A549 (cell line): ENCODE data around the gene NENF. TPM values are rescaled to one million over a fixed set of nuclear protein-coding genes. Genes with fewer than 3 reads are reported as not detected.
A peak's percentile ranks its signal among the peaks of the same experiment; 100 is the strongest.

Experiments
- ATAC-seq, 2 experiments: fragments of 200-7000 bp in 1 of 2; fragments of >200 bp in 1 of 2; cut with Nextera tagmentation in 1 of 2; cut with Tn5 transposase in 1 of 2; 3 replicates each; pipeline versions ENCODE4 v1.8.0 to v1.9.1; 2018 to 2020; ENCODE audit warnings: mild to moderate bottlenecking in 1 of 2, moderate library complexity in 1 of 2
- CTCF ChIA-PET: fragments of 300-600 bp; sonication (Branson Sonifier 250); formaldehyde crosslinking; extraction: SDS; loops from one replicate; lab custom pipeline; 2021; ENCODE audit warnings: antibody characterized with exemption, inconsistent platforms; lab: Yijun Ruan, JAX
- POLR2A ChIA-PET: fragments of 350-600 bp; formaldehyde crosslinking; extraction: SDS; loops from one replicate; lab custom pipeline; 2021; ENCODE audit warnings: antibody characterized with exemption, inconsistent platforms; lab: Yijun Ruan, JAX
- DNase-seq, 2 experiments: peaks; one replicate each; pipeline versions ENCODE4 v3.0.0 to v3.0.0-alpha.2; 2011 to 2016; ENCODE audit warnings: low read depth in 1 of 2, low spot score in 1 of 2
- FAIRE-seq: peaks from 2 replicates; lab custom pipeline; 2011; peaks lifted over from hg19 to GRCh38; lab: Jason Lieb, UNC
- H3K27ac ChIP-seq, 2 experiments: fragments of >200 bp; sonication (Bioruptor Twin); formaldehyde crosslinking; 3 replicates each; pipeline ENCODE4 v1.5.1; 2016 to 2017
- H3K4me1 ChIP-seq: fragments of >200 bp; sonication (Bioruptor Twin); formaldehyde crosslinking; 3 replicates; pipeline ENCODE4 v1.6.1; 2016
- H3K4me2 ChIP-seq: fragments of >200 bp; sonication (Bioruptor Twin); formaldehyde crosslinking; 3 replicates; pipeline ENCODE4 v1.6.1; 2016
- H3K4me3 ChIP-seq: fragments of >200 bp; sonication (Bioruptor Twin); formaldehyde crosslinking; 3 replicates; pipeline ENCODE4 v1.5.1; 2016
- H3K9me3 ChIP-seq: fragments of >200 bp; sonication (Bioruptor Twin); formaldehyde crosslinking; 3 replicates; pipeline ENCODE4 v1.6.1; 2016
- CBX2 ChIP-seq: fragments of 200-600 bp; sonication (generic); IDR thresholded peaks from 2 replicates; pipeline ENCODE4 v1.6.1; 2016; ENCODE audit warnings: low read depth, mild to moderate bottlenecking, borderline replicate concordance
- CBX8 ChIP-seq: fragments of 200-600 bp; sonication (generic); IDR thresholded peaks from 2 replicates; pipeline ENCODE4 v1.6.1; 2016
- CHD4 ChIP-seq: fragments of 200-600 bp; sonication (generic); IDR thresholded peaks from 2 replicates; pipeline ENCODE4 v1.6.1; 2016; ENCODE audit warnings: antibody characterized with exemption, mild to moderate bottlenecking, borderline replicate concordance
- E2F6 ChIP-seq: IDR thresholded peaks from 2 replicates; pipeline ENCODE4 v1.6.1; 2012; ENCODE audit warnings: low read depth, borderline replicate concordance
- EHF ChIP-seq: fragments of 250-450 bp; sonication (Bioruptor Pico); IDR thresholded peaks from 2 replicates; pipeline ENCODE4 v1.5.0; 2020; ENCODE audit warnings: mild to moderate bottlenecking
- EHMT2 ChIP-seq: fragments of 200-600 bp; sonication (generic); IDR thresholded peaks from 2 replicates; pipeline ENCODE4 v1.6.1; 2016; ENCODE audit warnings: antibody characterized with exemption, low read depth, mild to moderate bottlenecking, moderate library complexity
- EP300 ChIP-seq, 2 experiments: fragments of >200 bp; sonication (Bioruptor Twin); formaldehyde crosslinking; IDR thresholded peaks; 2 replicates in 1 of 2; 3 replicates in 1 of 2; pipeline ENCODE4 v1.6.1; 2016 to 2017
- ESRRA ChIP-seq: fragments of 150-350 bp; IDR thresholded peaks from 2 replicates; pipeline ENCODE4 v1.6.1; 2014; ENCODE audit warnings: mild to moderate bottlenecking, low read length, borderline replicate concordance
- HMGXB4 ChIP-seq: fragments of 250-450 bp; sonication (Bioruptor Pico); IDR thresholded peaks from 2 replicates; pipeline ENCODE4 v1.5.0; 2021; ENCODE audit warnings: mild to moderate bottlenecking, moderate library complexity, borderline replicate concordance
- HOXA7 ChIP-seq: fragments of 250-450 bp; sonication (Bioruptor Pico); IDR thresholded peaks from 2 replicates; pipeline ENCODE4 v1.5.0; 2020; ENCODE audit warnings: mild to moderate bottlenecking, moderate library complexity
- HOXB13 ChIP-seq: fragments of 250-450 bp; sonication (Bioruptor Pico); IDR thresholded peaks from 2 replicates; pipeline ENCODE4 v1.5.0; 2020; ENCODE audit warnings: low read depth, mild to moderate bottlenecking, moderate library complexity
- KDM1A ChIP-seq: fragments of 200-600 bp; sonication (generic); IDR thresholded peaks from 2 replicates; pipeline ENCODE4 v1.6.1; 2016; ENCODE audit warnings: low read depth, mild to moderate bottlenecking
- MAFK ChIP-seq: fragments of 450-650 bp; IDR thresholded peaks from 2 replicates; pipeline ENCODE4 v1.6.1; 2014; ENCODE audit not compliant: partially characterized antibody
- MAZ ChIP-seq: fragments of 150-350 bp; IDR thresholded peaks from 2 replicates; pipeline ENCODE4 v1.6.1; 2014; ENCODE audit warnings: antibody characterized with exemption, low read depth, low read length, borderline replicate concordance
- NFE2L2 ChIP-seq: fragments of 150-350 bp; conservative IDR thresholded peaks from 2 replicates; pipeline ENCODE4 v1.6.1; 2014; ENCODE audit warnings: low read length
- PBX3 ChIP-seq: IDR thresholded peaks from 2 replicates; pipeline ENCODE4 v1.6.1; 2012
- POLR2A ChIP-seq: IDR thresholded peaks from 2 replicates; pipeline ENCODE4 v1.6.1; 2012; ENCODE audit warnings: mild to moderate bottlenecking, low read length
- RCOR1 ChIP-seq: fragments of 150-350 bp; IDR thresholded peaks from 2 replicates; pipeline ENCODE4 v1.6.1; 2014; ENCODE audit warnings: antibody characterized with exemption, low read length, low read depth
- REST ChIP-seq: fragments of 200-600 bp; sonication (generic); IDR thresholded peaks from 2 replicates; pipeline ENCODE4 v1.6.1; 2016; ENCODE audit warnings: antibody characterized with exemption, mild to moderate bottlenecking, moderate library complexity
- RNF2 ChIP-seq: fragments of 200-600 bp; sonication (generic); IDR thresholded peaks from 2 replicates; pipeline ENCODE4 v1.6.1; 2016; ENCODE audit warnings: low read depth, mild to moderate bottlenecking, antibody characterized with exemption, moderate library complexity, borderline replicate concordance
- SREBF2 ChIP-seq: fragments of 450-650 bp; IDR thresholded peaks from 2 replicates; pipeline ENCODE4 v1.6.1; 2014; ENCODE audit warnings: mild to moderate bottlenecking, moderate library complexity
- TFCP2L1 ChIP-seq: fragments of 250-450 bp; sonication (Bioruptor Pico); IDR thresholded peaks from 2 replicates; pipeline ENCODE4 v1.5.0; 2021; ENCODE audit warnings: mild to moderate bottlenecking
- TP53 ChIP-seq: fragments of 250-450 bp; sonication (Bioruptor Pico); IDR thresholded peaks from 2 replicates; pipeline ENCODE4 v1.5.0; 2021; ENCODE audit warnings: mild to moderate bottlenecking, moderate library complexity
- USF2 ChIP-seq: fragments of 450-650 bp; IDR thresholded peaks from 2 replicates; pipeline ENCODE4 v1.6.1; 2014; ENCODE audit warnings: antibody characterized with exemption
- ZC3H11A ChIP-seq: fragments of 450-650 bp; IDR thresholded peaks from 2 replicates; pipeline ENCODE4 v1.6.1; 2014; ENCODE audit warnings: antibody characterized with exemption, mild to moderate bottlenecking
- ZNF302 ChIP-seq: fragments of 250-450 bp; sonication (Bioruptor Pico); IDR thresholded peaks from 2 replicates; pipeline ENCODE4 v1.9.0; 2021; ENCODE audit warnings: inconsistent platforms, mild to moderate bottlenecking, moderate library complexity
- WGBS: methylation state at CpG from one replicate; pipeline ENCODE4 v1.1.6; 2017; ENCODE audit errors: missing lambda C conversion rate; 5-methylcytosine and 5-hydroxymethylcytosine counted together
- polyA plus RNA-seq, 4 experiments: library from polyadenylated mRNA; depleted of rRNA in 3 of 4; stranded (reverse); fragments of >200 nt; fragmentation: RNase III in 1 of 4; extraction: RNeasy Plus Mini Kit Qiagen cat#74134 plus additional on column Dnase treatment in 1 of 4; gene quantifications; 2 replicates in 3 of 4; 3 replicates in 1 of 4; pipeline ENCODE4 v1.2.3, GENCODE V29; 2011 to 2017

Gene NENF
- polyA plus RNA-seq, 2 of the 4 experiments (the other 2 are of a cell fraction), result 55.3 to 83.9 TPM

- ATAC-seq, result peak; percentile 4 to 41
- no peaks in the 10 kb centered on the region for H3K9me3 ChIP-seq
- CTCF ChIA-PET, result interaction anchor here (1.0 to 1.5 kb wide), 7 partner anchors 8 to 138 kb away, joined by 3 to 14 read pairs (median 4); partner anchors contain the start of gene ATF3
- POLR2A ChIA-PET, result interaction anchor here (1.7 to 2.4 kb wide), 2 partner anchors 123 to 124 kb away, joined by 6 to 19 read pairs; partner anchors contain the start of gene ATF3
- FAIRE-seq, result no peak
- H3K4me2 ChIP-seq, result peak overlapping the region; percentile 71
- TF ChIP-seq KDM1A (no peak), ZNF302 (CRISPR knock-in tag) (no peak), RNF2 (no peak), NFE2L2 (no peak), USF2 (no peak), HOXB13 (0 out of 2 replicates have a peak, but pooled peaks have one; percentile 16), EHMT2 (no peak), TP53 (peak; percentile 60; the same call in 1 of the 2 replicates), POLR2A (no peak), CBX2 (no peak), HOXA7 (CRISPR knock-in tag) (no peak), EHF (CRISPR knock-in tag) (0 out of 2 replicates have a peak, but pooled peaks have one; percentile 6), EP300 (IDR thresholded peaks at IDR 0.05) (no peak), RCOR1 (no peak), CHD4 (no peak), TFCP2L1 (CRISPR knock-in tag) (no peak), ESRRA (no peak), E2F6 (0 out of 2 replicates have a peak, but pooled peaks have one; percentile 5)
- no peak overlapping the region; the same call in 2 of the 3 replicates for H3K4me3 ChIP-seq
- WGBS, result 48% methylated on average over 4 of the region's 4 CpGs
- peaks cover 96% of the 10 kb centered on the region for H3K4me1 ChIP-seq
- no peak for DNase-seq
- H3K27ac ChIP-seq, result peak overlapping the region; percentile 75 to 86
These were observed 52.8 kb downstream of the NENF start for GRCh38 chr1:212485571-212485912.

GRCh38 chr1:212485913-212486618 is 53.3 kb downstream of the NENF start:
- ChIA-PET CTCF (interaction anchor here (1.0 to 1.5 kb wide), 6 partner anchors 9 to 122 kb away, joined by 3 to 14 read pairs (median 5); partner anchors contain the start of gene ATF3), POLR2A (interaction anchor here (2.4 kb wide), 1 partner anchor 122 kb away, joined by 19 read pairs; the partner anchor contains the start of gene ATF3)
- peak; percentile 73 to 84 for ATAC-seq
- Histone ChIP-seq H3K4me1 (peaks cover 93% of the 10 kb centered on the region), H3K4me2 (peak overlapping the region; percentile 71), H3K27ac (peak overlapping the region; percentile 75 to 86), H3K4me3 (no peak overlapping the region; the same call in 2 of the 3 replicates), H3K9me3 (no peaks in the 10 kb centered on the region)
- 7% methylated on average over 7 of the region's 10 CpGs for WGBS
- peak; percentile 56 for FAIRE-seq
- DNase-seq, result peak; percentile 76 to 97
- no peak for TF ChIP-seq CBX8
- no peak for TF ChIP-seq HMGXB4 (CRISPR knock-in tag)
- TF ChIP-seq KDM1A, result no peak
- no peak for TF ChIP-seq SREBF2
- TF ChIP-seq PBX3, result no peak
- TF ChIP-seq EHF (CRISPR knock-in tag), result peak; percentile 56; the same call in 1 of the 2 replicates
- TF ChIP-seq MAFK, result peak; percentile 62
- no peak for TF ChIP-seq REST
- TF ChIP-seq HOXB13, result no peak; the same call in 1 of the 2 replicates
- no peak for TF ChIP-seq HOXA7 (CRISPR knock-in tag)
- no peak for TF ChIP-seq ZC3H11A
- TF ChIP-seq RCOR1, result no peak
- no peak for TF ChIP-seq MAZ
- TF ChIP-seq EP300 (IDR thresholded peaks at IDR 0.05), result peak; percentile 62 to 72; a peak in 3 of 5 replicates
- no peak for TF ChIP-seq EHMT2
- 0 out of 2 replicates have a peak, but pooled peaks have one; percentile 44 for TF ChIP-seq TFCP2L1 (CRISPR knock-in tag)
